SK-N-SH (cell line): ENCODE measurements around the gene TMEM213. TPM values are rescaled to one million over a fixed set of nuclear protein-coding genes. Genes with fewer than 3 reads are reported as not detected.

Experiments
- CTCF ChIA-PET: fragments of 300-600, 350-600 bp; formaldehyde crosslinking; extraction: SDS; loops from one replicate; lab custom pipeline; 2021; lab: Yijun Ruan, JAX
- POLR2A ChIA-PET: fragments of 350-600 bp; sonication (Branson Sonifier 250); formaldehyde crosslinking; extraction: SDS; loops from one replicate; lab custom pipeline; 2020; ENCODE audit warnings: antibody characterized with exemption, inconsistent platforms; lab: Yijun Ruan, JAX
- DNase-seq: peaks from one replicate; pipeline ENCODE4 v3.0.0; 2012
- H2AFZ ChIP-seq: fragments of 200-600 bp; sonication (generic); 2 replicates; pipeline ENCODE4 v1.8.1; 2016; ENCODE audit warnings: antibody characterized with exemption, mild to moderate bottlenecking, low read depth
- H3F3A ChIP-seq: fragments of 200-600 bp; sonication (generic); replicated peaks from 2 replicates; pipeline ENCODE3; 2016; ENCODE audit warnings: antibody characterized with exemption, mild to moderate bottlenecking; ENCODE audit not compliant: insufficient read depth
- H3K27ac ChIP-seq, 2 experiments: fragments of 200-500 bp in 1 of 2; fragments of 200-600 bp in 1 of 2; sonication (Bioruptor generic) in 1 of 2; sonication (generic), shearing (Covaris generic) in 1 of 2; 2 replicates each; pipeline versions ENCODE4 v1.5.1 to v1.6.1; 2014 to 2016; ENCODE audit warnings: low read depth in 2 of 2, inconsistent platforms in 1 of 2, low read length in 1 of 2, mild to moderate bottlenecking in 1 of 2, mixed read lengths in 1 of 2
- H3K27me3 ChIP-seq: fragments of 200-600 bp; sonication (generic), shearing (Covaris generic); 2 replicates; pipeline ENCODE4 v1.6.1; 2016; ENCODE audit warnings: mixed run types; ENCODE audit not compliant: insufficient read depth
- H3K36me3 ChIP-seq, 2 experiments: fragments of 200-500 bp in 1 of 2; fragments of 200-600 bp in 1 of 2; sonication (Bioruptor generic) in 1 of 2; sonication (generic) in 1 of 2; replicated peaks in 1 of 2; 2 replicates each; pipeline versions ENCODE3 to v1.5.1; 2014 to 2016; ENCODE audit warnings: low read length in 1 of 2, mild to moderate bottlenecking in 1 of 2; ENCODE audit not compliant: insufficient read depth in 2 of 2, control insufficient read depth in 1 of 2
- H3K4me1 ChIP-seq, 2 experiments: fragments of 200-500 bp in 1 of 2; fragments of 200-600 bp in 1 of 2; sonication (Bioruptor generic) in 1 of 2; sonication (generic), shearing (Covaris generic) in 1 of 2; 2 replicates each; pipeline versions ENCODE4 v1.5.1 to v1.6.1; 2014 to 2016; ENCODE audit warnings: low read depth in 1 of 2, low read length in 1 of 2, mixed run types in 1 of 2; ENCODE audit not compliant: insufficient read depth in 2 of 2, control insufficient read depth in 1 of 2
- H3K4me2 ChIP-seq: fragments of 200-600 bp; sonication (generic), shearing (Covaris generic); 2 replicates; pipeline ENCODE4 v1.6.1; 2017; ENCODE audit warnings: mixed run types
- H3K4me3 ChIP-seq, 2 experiments: fragments of 200-500 bp in 1 of 2; fragments of 200-600 bp in 1 of 2; sonication (Bioruptor generic) in 1 of 2; sonication (generic), shearing (Covaris generic) in 1 of 2; 2 replicates each; pipeline versions ENCODE4 v1.5.1 to v1.8.1; 2014 to 2016; ENCODE audit warnings: low read depth in 2 of 2, inconsistent platforms in 1 of 2, low read length in 1 of 2, mild to moderate bottlenecking in 1 of 2, mixed read lengths in 1 of 2, moderate library complexity in 1 of 2
- H3K79me2 ChIP-seq: fragments of 200-600 bp; sonication (generic); 2 replicates; pipeline ENCODE4 v1.8.1; 2017; ENCODE audit warnings: mild to moderate bottlenecking; ENCODE audit not compliant: insufficient read depth
- H3K9ac ChIP-seq: fragments of 200-600 bp; sonication (generic); 2 replicates; pipeline ENCODE4 v1.6.1; 2017; ENCODE audit warnings: mixed run types
- H3K9me2 ChIP-seq: fragments of 200-600 bp; sonication (generic); 2 replicates; pipeline ENCODE4 v1.6.1; 2017; ENCODE audit warnings: mixed run types
- H3K9me3 ChIP-seq: fragments of 200-600 bp; sonication (generic); 2 replicates; pipeline ENCODE4 v1.6.1; 2017; ENCODE audit warnings: mixed run types, mild to moderate bottlenecking, moderate library complexity
- H4K20me1 ChIP-seq: fragments of 200-600 bp; sonication (generic); 2 replicates; pipeline ENCODE4 v1.6.1; 2017; ENCODE audit warnings: mild to moderate bottlenecking, mixed run types; ENCODE audit not compliant: insufficient read depth
- EZH2phosphoT487 ChIP-seq: fragments of 200-600 bp; sonication (generic); IDR thresholded peaks from 2 replicates; pipeline ENCODE4 v1.6.1; 2017; ENCODE audit warnings: low read depth, mixed run types, mild to moderate bottlenecking, antibody characterized with exemption, moderate library complexity, borderline replicate concordance
- FOSL2 ChIP-seq: IDR thresholded peaks from 2 replicates; pipeline ENCODE4 v1.4.0; 2012; ENCODE audit warnings: low read depth, mild to moderate bottlenecking, moderate library complexity, borderline replicate concordance
- GABPA ChIP-seq: IDR thresholded peaks from 2 replicates; pipeline ENCODE4 v1.4.0; 2012; ENCODE audit warnings: low read depth, mild to moderate bottlenecking
- IRF3 ChIP-seq: fragments of 150-350 bp; IDR thresholded peaks from 2 replicates; pipeline ENCODE4 v1.6.1; 2016; ENCODE audit warnings: mild to moderate bottlenecking, low read depth, low read length
- MEF2A ChIP-seq: IDR thresholded peaks from 2 replicates; pipeline ENCODE4 v1.4.0; 2012; ENCODE audit warnings: low read depth, borderline replicate concordance
- MXI1 ChIP-seq: IDR thresholded peaks from 2 replicates; pipeline ENCODE4 v1.6.1; 2012; ENCODE audit warnings: mild to moderate bottlenecking, low read depth, low read length, improper control_type of control experiment
- NFIC ChIP-seq: IDR thresholded peaks from 2 replicates; pipeline ENCODE4 v1.4.0; 2012; ENCODE audit warnings: borderline replicate concordance
- NRF1 ChIP-seq: IDR thresholded peaks from 2 replicates; pipeline ENCODE4 v1.6.1; 2012; ENCODE audit warnings: low read depth, mild to moderate bottlenecking, low read length
- POLR2AphosphoS5 ChIP-seq: IDR thresholded peaks from 2 replicates; pipeline ENCODE4 v1.6.1; 2012; ENCODE audit warnings: low read depth, low read length
- RXRA ChIP-seq: IDR thresholded peaks from 2 replicates; pipeline ENCODE4 v1.4.0; 2012; ENCODE audit warnings: low read depth, mild to moderate bottlenecking, borderline replicate concordance
- SIN3A ChIP-seq: IDR thresholded peaks from 2 replicates; pipeline ENCODE4 v1.6.1; 2012; ENCODE audit warnings: low read depth, mild to moderate bottlenecking, low read length, moderate library complexity, borderline replicate concordance
- SMC3 ChIP-seq: IDR thresholded peaks from 2 replicates; pipeline ENCODE4 v1.6.1; 2012; ENCODE audit warnings: low read depth, low read length, improper control_type of control experiment
- TEAD4 ChIP-seq: IDR thresholded peaks from 2 replicates; pipeline ENCODE4 v1.4.0; 2012; ENCODE audit warnings: mild to moderate bottlenecking, borderline replicate concordance; ENCODE audit not compliant: insufficient read depth
- WGBS: methylation state at CpG from one replicate; pipeline ENCODE4 v1.1.6; 2017; ENCODE audit warnings: low lambda C conversion rate; 5-methylcytosine and 5-hydroxymethylcytosine counted together
- polyA plus RNA-seq, 3 experiments: library from polyadenylated mRNA; depleted of rRNA; stranded (reverse); fragments of >200 nt; gene quantifications; 2 replicates each; pipeline ENCODE4 v1.2.3, GENCODE V29; 2012
- TF ChIP-seq, protein P1 (sequence below): IDR thresholded peaks from 2 replicates; pipeline ENCODE4 v1.4.0; 2012; ENCODE audit warnings: low read depth, borderline replicate concordance

The TMEM213 gene
- polyA plus RNA-seq, 1 of the 3 experiments (the other 2 are of a cell fraction) = not detected

DNA sequence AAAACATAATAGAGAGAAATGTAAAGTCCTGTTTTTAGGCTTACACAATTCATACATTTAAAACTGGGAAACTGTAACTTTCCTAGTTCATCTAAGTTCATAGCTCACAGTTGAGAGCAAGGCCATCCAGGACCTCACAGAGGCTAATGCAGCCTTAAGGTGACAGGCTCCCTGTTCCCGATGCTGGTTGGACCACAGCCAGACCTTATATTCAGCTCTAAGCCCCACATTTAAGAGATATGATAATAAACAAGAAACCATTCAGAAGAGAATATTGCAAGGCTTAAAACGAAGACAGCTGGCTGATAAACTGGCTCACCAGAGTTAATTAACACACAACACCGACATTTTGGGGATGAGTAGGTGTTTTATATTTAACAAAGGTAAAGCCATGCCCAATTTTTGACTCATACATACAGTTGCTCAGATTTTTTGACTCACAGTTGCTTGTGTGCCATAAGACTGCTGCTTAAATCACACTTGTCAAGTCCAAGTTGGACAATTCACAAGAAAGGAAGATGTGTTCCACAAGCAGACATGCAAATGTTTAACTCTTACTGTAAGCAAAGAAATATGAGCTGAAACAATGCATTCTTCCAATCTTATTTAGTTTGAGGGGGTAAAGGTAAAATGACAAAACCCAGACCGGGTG, 41.1 kb upstream of the TMEM213 start:
- POLR2A ChIA-PET = no interaction called here
- Histone ChIP-seq H3F3A (no peaks in the 10 kb centered on the region), H3K4me3 (no peak overlapping the region), H3K79me2 (no peaks in the 10 kb centered on the region), H3K27ac (no peak overlapping the region)
- TF ChIP-seq NRF1 = no peak
- TF ChIP-seq TEAD4 = no peak
- TF ChIP-seq MXI1 = no peak
- TF ChIP-seq, all 33 proteins: peak for 0
- no peaks in the 10 kb centered on the region for H3K36me3 ChIP-seq
- H3K9me2 ChIP-seq = no peaks in the 10 kb centered on the region
- H4K20me1 ChIP-seq = no peaks in the 10 kb centered on the region
- H3K27me3 ChIP-seq = no peaks in the 10 kb centered on the region
- H3K4me1 ChIP-seq = peaks cover 0 to 19% of the 10 kb centered on the region in 2 experiments; a peak in 1 of 4 replicates
- CTCF ChIA-PET = interaction anchor here (1.1 to 4.0 kb wide), 3 partner anchors 14 to 226 kb away, joined by 3 to 22 read pairs (median 4); no protein-coding TSS in a partner anchor
- H2AFZ ChIP-seq = no peak overlapping the region
- H3K9me3 ChIP-seq = no peaks in the 10 kb centered on the region
- DNase-seq = no peak
- WGBS = 18% methylated on average over 4 of the region's 4 CpGs
- H3K4me2 ChIP-seq = no peak overlapping the region
- H3K9ac ChIP-seq = no peak overlapping the region

DNA sequence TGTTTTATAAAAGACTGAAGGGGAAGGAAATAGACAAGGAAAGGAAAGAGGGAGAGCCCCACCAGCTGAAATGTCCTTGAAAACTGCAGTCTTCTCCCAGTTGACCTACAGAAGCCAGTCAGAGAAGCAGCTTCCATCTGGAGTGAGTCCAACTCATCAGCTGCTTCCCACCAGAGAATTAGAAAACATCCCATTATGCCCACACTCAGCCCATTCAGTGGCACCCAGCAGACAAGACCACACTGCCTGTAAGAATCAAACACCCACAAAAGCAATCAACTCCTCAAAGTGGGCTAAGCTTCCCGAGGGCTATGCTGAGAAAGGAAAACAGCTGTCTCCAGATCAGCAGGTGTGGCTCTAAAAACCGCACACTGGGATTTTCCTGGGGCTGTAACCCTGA, 29.6 kb upstream of the TMEM213 start:
- CTCF ChIA-PET = interaction anchor here (0.8 to 1.3 kb wide), 3 partner anchors 10 to 29 kb away, joined by 3 to 4 read pairs (median 3); no protein-coding TSS in a partner anchor
- 28% methylated on average over 2 of the region's 2 CpGs for WGBS

More for the DNA sequence above, 29.6 kb upstream of the TMEM213 start:
- POLR2A ChIA-PET = no interaction called here
- Histone ChIP-seq H4K20me1 (no peaks in the 10 kb centered on the region), H3K79me2 (no peaks in the 10 kb centered on the region), H3F3A (no peaks in the 10 kb centered on the region), H3K27me3 (no peaks in the 10 kb centered on the region), H3K4me3 (no peak overlapping the region), H2AFZ (no peak overlapping the region), H3K9ac (no peak overlapping the region), H3K9me3 (no peaks in the 10 kb centered on the region), H3K4me1 (no peaks in the 10 kb centered on the region), H3K36me3 (no peaks in the 10 kb centered on the region), H3K9me2 (no peaks in the 10 kb centered on the region), H3K4me2 (no peak overlapping the region), H3K27ac (no peak overlapping the region)
- no peak for DNase-seq
- TF ChIP-seq NFIC (no peak), SMC3 (no peak), SIN3A (no peak), TEAD4 (no peak), NRF1 (no peak), EZH2phosphoT487 (no peak), GABPA (no peak), POLR2AphosphoS5 (no peak), IRF3 (no peak), FOSL2 (no peak), MEF2A (no peak), RXRA (no peak)
- TF ChIP-seq, protein P1, sequence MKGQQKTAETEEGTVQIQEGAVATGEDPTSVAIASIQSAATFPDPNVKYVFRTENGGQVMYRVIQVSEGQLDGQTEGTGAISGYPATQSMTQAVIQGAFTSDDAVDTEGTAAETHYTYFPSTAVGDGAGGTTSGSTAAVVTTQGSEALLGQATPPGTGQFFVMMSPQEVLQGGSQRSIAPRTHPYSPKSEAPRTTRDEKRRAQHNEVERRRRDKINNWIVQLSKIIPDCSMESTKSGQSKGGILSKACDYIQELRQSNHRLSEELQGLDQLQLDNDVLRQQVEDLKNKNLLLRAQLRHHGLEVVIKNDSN = no peak
